GM23338 (cell line): ENCODE results near the gene DTNB. TPM values are rescaled to one million over a fixed set of nuclear protein-coding genes. Genes with fewer than 3 reads are reported as not detected.

Experiments used
- ATAC-seq: fragments of 200-7000 bp; cut with Tn5 transposase; 3 replicates; pipeline ENCODE4 v1.9.1; 2020
- DNase-seq: peaks from one replicate; pipeline ENCODE4 v3.0.0-alpha.2; 2015; ENCODE audit warnings: low spot score
- H2AFZ ChIP-seq: fragments of 200-600 bp; sonication (generic); 2 replicates; pipeline ENCODE4 v1.8.0; 2016; ENCODE audit warnings: antibody characterized with exemption, mild to moderate bottlenecking, moderate library complexity
- H3F3A ChIP-seq: fragments of 200-600 bp; sonication (generic); replicated peaks from 2 replicates; pipeline ENCODE4 v1.8.0; 2017; ENCODE audit warnings: antibody characterized with exemption, mixed run types, low read depth
- H3K27ac ChIP-seq: fragments of 200-600 bp; sonication (generic); 2 replicates; pipeline ENCODE4 v1.6.1; 2016; ENCODE audit warnings: low read depth
- H3K27me3 ChIP-seq: fragments of 200-600 bp; sonication (generic); 2 replicates; pipeline ENCODE4 v1.8.0; 2016; ENCODE audit warnings: mild to moderate bottlenecking, mixed run types, moderate library complexity; ENCODE audit not compliant: insufficient read depth
- H3K36me3 ChIP-seq: fragments of 200-600 bp; sonication (generic); 2 replicates; pipeline ENCODE4 v1.8.0; 2016; ENCODE audit warnings: mild to moderate bottlenecking; ENCODE audit not compliant: insufficient read depth
- H3K4me1 ChIP-seq: fragments of 200-600 bp; sonication (generic); 2 replicates; pipeline ENCODE4 v1.8.0; 2016; ENCODE audit warnings: mild to moderate bottlenecking, moderate library complexity; ENCODE audit not compliant: insufficient read depth
- H3K4me2 ChIP-seq: fragments of 200-600 bp; sonication (generic); 2 replicates; pipeline ENCODE4 v1.7.1; 2017; ENCODE audit warnings: mixed run types
- H3K4me3 ChIP-seq: fragments of 200-600 bp; sonication (generic); 2 replicates; pipeline ENCODE4 v1.6.1; 2016; ENCODE audit warnings: mixed run types
- H3K79me2 ChIP-seq: fragments of 200-600 bp; sonication (generic); replicated peaks from 2 replicates; pipeline ENCODE4 v1.8.0; 2017; ENCODE audit warnings: mild to moderate bottlenecking; ENCODE audit not compliant: insufficient read depth
- H3K9me2 ChIP-seq: fragments of 200-600 bp; sonication (generic); 2 replicates; pipeline ENCODE4 v1.8.0; 2017; ENCODE audit not compliant: insufficient read depth
- H4K20me1 ChIP-seq: fragments of 200-600 bp; sonication (generic); replicated peaks from 2 replicates; pipeline ENCODE4 v1.8.0; 2017; ENCODE audit warnings: mild to moderate bottlenecking; ENCODE audit not compliant: insufficient read depth
- H3K27ac Mint-ChIP-seq: 2 replicates; pipeline ENCODE4 v1.8.0; 2020; ENCODE audit warnings: inconsistent platforms, mild to moderate bottlenecking, moderate library complexity, mixed read lengths
- H3K27me3 Mint-ChIP-seq: 3 replicates; pipeline ENCODE4 v1.8.0; 2022; ENCODE audit warnings: low read depth, mild to moderate bottlenecking, moderate library complexity, mixed read lengths, inconsistent platforms; ENCODE audit not compliant: insufficient read depth, poor library complexity
- H3K36me3 Mint-ChIP-seq: 3 replicates; pipeline ENCODE4 v1.8.0; 2021; ENCODE audit warnings: low read depth, mild to moderate bottlenecking, inconsistent platforms, moderate library complexity, mixed read lengths
- H3K4me1 Mint-ChIP-seq: 3 replicates; pipeline ENCODE4 v1.8.0; 2020; ENCODE audit warnings: mild to moderate bottlenecking, inconsistent platforms, mixed read lengths
- H3K4me3 Mint-ChIP-seq: 3 replicates; pipeline ENCODE4 v1.8.0; 2021; ENCODE audit warnings: moderate library complexity, mild to moderate bottlenecking, inconsistent platforms, mixed read lengths
- H3K9me3 Mint-ChIP-seq: 3 replicates; pipeline ENCODE4 v1.8.0; 2020; ENCODE audit warnings: moderate library complexity, mild to moderate bottlenecking, inconsistent platforms, mixed read lengths
- CREB1 ChIP-seq: fragments of 250-450 bp; sonication (Bioruptor Pico); IDR thresholded peaks from 2 replicates; pipeline ENCODE4 v1.5.0; 2020; ENCODE audit warnings: low read depth, mild to moderate bottlenecking, moderate library complexity
- JUNB ChIP-seq: IDR thresholded peaks from one replicate; pipeline ENCODE4 v1.6.1; 2016; ENCODE audit warnings: antibody characterized with exemption; ENCODE audit not compliant: unreplicated experiment
- POLR2AphosphoS5 ChIP-seq: IDR thresholded peaks from 2 replicates; pipeline ENCODE4 v1.6.1; 2016; ENCODE audit warnings: antibody characterized with exemption, low read depth
- polyA plus RNA-seq: library from polyadenylated mRNA; unstranded; fragments of >200 nt; fragmentation: Nextera tagmentation; extraction: Ambion mirVana; gene quantifications from 2 replicates; pipeline ENCODE4 v1.2.1, GENCODE V29; 2016
- total RNA-seq: library from RNA; depleted of rRNA; stranded (reverse); fragments of >200 nt; shearing (Covaris generic); gene quantifications from 2 replicates; pipeline ENCODE4 v1.2.3, GENCODE V29; 2014
- TF ChIP-seq, protein P1 (sequence below): IDR thresholded peaks from 2 replicates; pipeline ENCODE4 v1.6.1; 2016; ENCODE audit warnings: antibody characterized with exemption
- TF ChIP-seq, protein P2 (sequence below), 2 experiments: fragments of 200-600 bp in 1 of 2; sonication (generic) in 1 of 2; conservative IDR thresholded peaks; 2 replicates each; pipeline versions ENCODE4 v1.5.1 to v1.6.1; 2016 to 2017; ENCODE audit warnings: antibody characterized with exemption in 2 of 2, low read depth in 2 of 2, mild to moderate bottlenecking in 2 of 2, moderate library complexity in 1 of 2
- TF ChIP-seq, protein P3 (sequence below): fragments of 250-450 bp; sonication (Bioruptor Pico); IDR thresholded peaks from 2 replicates; pipeline ENCODE4 v1.5.0; 2020; ENCODE audit warnings: mild to moderate bottlenecking, moderate library complexity

Gene DTNB
- total and polyA plus RNA-seq, 2 experiments from 2014 or later, result 22.1 to 29.4 TPM

DNA sequence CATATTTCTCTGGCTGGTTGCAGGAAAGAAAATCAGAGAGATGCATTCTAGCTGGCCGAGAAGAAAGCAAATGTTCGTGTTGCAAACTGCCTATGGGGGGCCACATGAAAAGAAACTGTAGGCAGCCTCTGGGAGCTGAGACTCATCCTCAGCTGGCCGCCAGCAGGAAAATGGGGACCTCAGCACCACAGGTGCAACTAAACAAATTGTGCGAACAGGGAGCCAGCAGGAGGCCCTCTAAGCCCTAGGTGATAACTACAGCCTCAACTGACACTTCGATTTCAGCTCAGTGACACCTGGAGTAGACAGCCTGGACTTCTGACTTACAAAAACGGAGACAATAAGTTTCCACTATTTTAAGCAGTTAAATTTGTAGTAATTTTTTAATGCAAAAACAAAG is 107.3 kb downstream of the DTNB start:
- Mint-ChIP-seq H3K9me3 (no peaks in the 10 kb centered on the region), H3K36me3 (no peaks in the 10 kb centered on the region; the same call in 2 of the 3 replicates), H3K27ac (no peak overlapping the region), H3K4me1 (no peaks in the 10 kb centered on the region), H3K4me3 (no peak overlapping the region), H3K27me3 (no peaks in the 10 kb centered on the region)
- Histone ChIP-seq H4K20me1 (no peaks in the 10 kb centered on the region; the same call in 1 of the 2 replicates), H3K27ac (no peak overlapping the region), H3K27me3 (no peaks in the 10 kb centered on the region), H3K4me2 (no peak overlapping the region), H3K4me3 (no peak overlapping the region), H2AFZ (no peak overlapping the region), H3F3A (no peaks in the 10 kb centered on the region), H3K79me2 (no peaks in the 10 kb centered on the region), H3K9me2 (no peaks in the 10 kb centered on the region), H3K4me1 (no peaks in the 10 kb centered on the region), H3K36me3 (no peaks in the 10 kb centered on the region)
- no peak for DNase-seq
- ATAC-seq, result peak; percentile 45; the same call in 1 of the 3 replicates
- TF ChIP-seq, protein P1, sequence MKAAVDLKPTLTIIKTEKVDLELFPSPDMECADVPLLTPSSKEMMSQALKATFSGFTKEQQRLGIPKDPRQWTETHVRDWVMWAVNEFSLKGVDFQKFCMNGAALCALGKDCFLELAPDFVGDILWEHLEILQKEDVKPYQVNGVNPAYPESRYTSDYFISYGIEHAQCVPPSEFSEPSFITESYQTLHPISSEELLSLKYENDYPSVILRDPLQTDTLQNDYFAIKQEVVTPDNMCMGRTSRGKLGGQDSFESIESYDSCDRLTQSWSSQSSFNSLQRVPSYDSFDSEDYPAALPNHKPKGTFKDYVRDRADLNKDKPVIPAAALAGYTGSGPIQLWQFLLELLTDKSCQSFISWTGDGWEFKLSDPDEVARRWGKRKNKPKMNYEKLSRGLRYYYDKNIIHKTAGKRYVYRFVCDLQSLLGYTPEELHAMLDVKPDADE, result no peak
- no peak for TF ChIP-seq CREB1 (CRISPR knock-in tag)
- TF ChIP-seq, protein P2, sequence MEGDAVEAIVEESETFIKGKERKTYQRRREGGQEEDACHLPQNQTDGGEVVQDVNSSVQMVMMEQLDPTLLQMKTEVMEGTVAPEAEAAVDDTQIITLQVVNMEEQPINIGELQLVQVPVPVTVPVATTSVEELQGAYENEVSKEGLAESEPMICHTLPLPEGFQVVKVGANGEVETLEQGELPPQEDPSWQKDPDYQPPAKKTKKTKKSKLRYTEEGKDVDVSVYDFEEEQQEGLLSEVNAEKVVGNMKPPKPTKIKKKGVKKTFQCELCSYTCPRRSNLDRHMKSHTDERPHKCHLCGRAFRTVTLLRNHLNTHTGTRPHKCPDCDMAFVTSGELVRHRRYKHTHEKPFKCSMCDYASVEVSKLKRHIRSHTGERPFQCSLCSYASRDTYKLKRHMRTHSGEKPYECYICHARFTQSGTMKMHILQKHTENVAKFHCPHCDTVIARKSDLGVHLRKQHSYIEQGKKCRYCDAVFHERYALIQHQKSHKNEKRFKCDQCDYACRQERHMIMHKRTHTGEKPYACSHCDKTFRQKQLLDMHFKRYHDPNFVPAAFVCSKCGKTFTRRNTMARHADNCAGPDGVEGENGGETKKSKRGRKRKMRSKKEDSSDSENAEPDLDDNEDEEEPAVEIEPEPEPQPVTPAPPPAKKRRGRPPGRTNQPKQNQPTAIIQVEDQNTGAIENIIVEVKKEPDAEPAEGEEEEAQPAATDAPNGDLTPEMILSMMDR (conservative IDR thresholded peaks at IDR 0.05; ENCODE audit: low read depth in 2 of 2), result peak in 1 of 2 experiments; percentile 32; a peak in 2 of 4 replicates
- TF ChIP-seq POLR2AphosphoS5, result no peak

DNA sequence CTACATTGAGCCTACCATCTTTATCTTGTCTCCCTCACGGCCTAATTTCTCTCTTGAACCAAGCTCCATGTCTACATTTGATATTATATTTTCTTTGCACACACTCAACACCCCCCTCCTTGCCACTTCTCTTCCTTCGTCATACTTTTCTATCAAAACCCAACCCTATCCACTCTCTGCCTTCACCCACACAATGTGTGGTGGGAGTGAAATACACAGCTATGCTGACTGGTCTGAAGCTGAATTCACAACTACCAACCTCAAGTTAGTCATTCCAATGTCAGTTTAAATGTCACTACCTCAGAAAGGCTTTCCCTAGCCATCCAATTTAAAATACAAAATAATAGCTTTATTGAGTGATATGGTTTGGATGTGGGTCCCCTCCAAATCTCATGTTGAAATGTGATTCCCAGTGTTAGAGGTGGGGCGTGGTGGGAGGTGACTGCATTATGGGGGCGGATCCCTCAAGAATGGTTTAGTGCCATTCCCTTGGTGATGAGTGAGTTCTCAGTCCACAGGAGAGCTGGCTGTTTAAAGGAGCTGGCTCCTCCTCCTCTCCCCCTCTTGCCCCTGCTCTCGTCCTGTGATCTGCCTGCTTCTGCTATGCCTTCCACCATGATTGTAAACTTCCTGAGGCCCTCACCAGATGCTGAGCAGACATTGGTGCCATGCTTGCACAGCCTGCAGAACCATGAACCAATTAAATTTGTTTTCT is 112.1 kb downstream of the DTNB start:
- H3K27me3 Mint-ChIP-seq, result no peaks in the 10 kb centered on the region
- Histone ChIP-seq H3K36me3 (no peaks in the 10 kb centered on the region), H3F3A (no peaks in the 10 kb centered on the region), H2AFZ (no peak overlapping the region), H3K4me1 (peaks cover 19% of the 10 kb centered on the region), H3K27me3 (no peaks in the 10 kb centered on the region), H3K27ac (no peak overlapping the region), H4K20me1 (no peaks in the 10 kb centered on the region; the same call in 1 of the 2 replicates), H3K4me3 (no peak overlapping the region), H3K9me2 (no peaks in the 10 kb centered on the region; the same call in 1 of the 2 replicates), H3K79me2 (no peaks in the 10 kb centered on the region), H3K4me2 (no peak overlapping the region)
- no peak for TF ChIP-seq POLR2AphosphoS5
- TF ChIP-seq, protein P3, sequence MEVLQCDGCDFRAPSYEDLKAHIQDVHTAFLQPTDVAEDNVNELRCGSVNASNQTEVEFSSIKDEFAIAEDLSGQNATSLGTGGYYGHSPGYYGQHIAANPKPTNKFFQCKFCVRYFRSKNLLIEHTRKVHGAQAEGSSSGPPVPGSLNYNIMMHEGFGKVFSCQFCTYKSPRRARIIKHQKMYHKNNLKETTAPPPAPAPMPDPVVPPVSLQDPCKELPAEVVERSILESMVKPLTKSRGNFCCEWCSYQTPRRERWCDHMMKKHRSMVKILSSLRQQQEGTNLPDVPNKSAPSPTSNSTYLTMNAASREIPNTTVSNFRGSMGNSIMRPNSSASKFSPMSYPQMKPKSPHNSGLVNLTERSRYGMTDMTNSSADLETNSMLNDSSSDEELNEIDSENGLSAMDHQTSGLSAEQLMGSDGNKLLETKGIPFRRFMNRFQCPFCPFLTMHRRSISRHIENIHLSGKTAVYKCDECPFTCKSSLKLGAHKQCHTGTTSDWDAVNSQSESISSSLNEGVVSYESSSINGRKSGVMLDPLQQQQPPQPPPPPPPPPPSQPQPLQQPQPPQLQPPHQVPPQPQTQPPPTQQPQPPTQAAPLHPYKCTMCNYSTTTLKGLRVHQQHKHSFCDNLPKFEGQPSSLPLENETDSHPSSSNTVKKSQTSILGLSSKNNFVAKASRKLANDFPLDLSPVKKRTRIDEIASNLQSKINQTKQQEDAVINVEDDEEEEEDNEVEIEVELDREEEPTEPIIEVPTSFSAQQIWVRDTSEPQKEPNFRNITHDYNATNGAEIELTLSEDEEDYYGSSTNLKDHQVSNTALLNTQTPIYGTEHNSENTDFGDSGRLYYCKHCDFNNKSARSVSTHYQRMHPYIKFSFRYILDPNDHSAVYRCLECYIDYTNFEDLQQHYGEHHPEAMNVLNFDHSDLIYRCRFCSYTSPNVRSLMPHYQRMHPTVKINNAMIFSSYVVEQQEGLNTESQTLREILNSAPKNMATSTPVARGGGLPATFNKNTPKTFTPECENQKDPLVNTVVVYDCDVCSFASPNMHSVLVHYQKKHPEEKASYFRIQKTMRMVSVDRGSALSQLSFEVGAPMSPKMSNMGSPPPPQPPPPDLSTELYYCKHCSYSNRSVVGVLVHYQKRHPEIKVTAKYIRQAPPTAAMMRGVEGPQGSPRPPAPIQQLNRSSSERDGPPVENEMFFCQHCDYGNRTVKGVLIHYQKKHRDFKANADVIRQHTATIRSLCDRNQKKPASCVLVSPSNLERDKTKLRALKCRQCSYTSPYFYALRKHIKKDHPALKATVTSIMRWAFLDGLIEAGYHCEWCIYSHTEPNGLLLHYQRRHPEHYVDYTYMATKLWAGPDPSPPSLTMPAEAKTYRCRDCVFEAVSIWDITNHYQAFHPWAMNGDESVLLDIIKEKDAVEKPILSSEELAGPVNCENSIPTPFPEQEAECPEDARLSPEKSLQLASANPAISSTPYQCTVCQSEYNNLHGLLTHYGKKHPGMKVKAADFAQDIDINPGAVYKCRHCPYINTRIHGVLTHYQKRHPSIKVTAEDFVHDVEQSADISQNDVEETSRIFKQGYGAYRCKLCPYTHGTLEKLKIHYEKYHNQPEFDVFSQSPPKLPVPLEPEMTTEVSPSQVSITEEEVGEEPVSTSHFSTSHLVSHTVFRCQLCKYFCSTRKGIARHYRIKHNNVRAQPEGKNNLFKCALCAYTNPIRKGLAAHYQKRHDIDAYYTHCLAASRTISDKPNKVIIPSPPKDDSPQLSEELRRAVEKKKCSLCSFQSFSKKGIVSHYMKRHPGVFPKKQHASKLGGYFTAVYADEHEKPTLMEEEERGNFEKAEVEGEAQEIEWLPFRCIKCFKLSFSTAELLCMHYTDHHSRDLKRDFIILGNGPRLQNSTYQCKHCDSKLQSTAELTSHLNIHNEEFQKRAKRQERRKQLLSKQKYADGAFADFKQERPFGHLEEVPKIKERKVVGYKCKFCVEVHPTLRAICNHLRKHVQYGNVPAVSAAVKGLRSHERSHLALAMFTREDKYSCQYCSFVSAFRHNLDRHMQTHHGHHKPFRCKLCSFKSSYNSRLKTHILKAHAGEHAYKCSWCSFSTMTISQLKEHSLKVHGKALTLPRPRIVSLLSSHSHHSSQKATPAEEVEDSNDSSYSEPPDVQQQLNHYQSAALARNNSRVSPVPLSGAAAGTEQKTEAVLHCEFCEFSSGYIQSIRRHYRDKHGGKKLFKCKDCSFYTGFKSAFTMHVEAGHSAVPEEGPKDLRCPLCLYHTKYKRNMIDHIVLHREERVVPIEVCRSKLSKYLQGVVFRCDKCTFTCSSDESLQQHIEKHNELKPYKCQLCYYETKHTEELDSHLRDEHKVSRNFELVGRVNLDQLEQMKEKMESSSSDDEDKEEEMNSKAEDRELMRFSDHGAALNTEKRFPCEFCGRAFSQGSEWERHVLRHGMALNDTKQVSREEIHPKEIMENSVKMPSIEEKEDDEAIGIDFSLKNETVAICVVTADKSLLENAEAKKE, result no peak
- no peak for TF ChIP-seq JUNB
- TF ChIP-seq, protein P1, result no peak
- TF ChIP-seq, protein P2 (conservative IDR thresholded peaks at IDR 0.05; ENCODE audit: low read depth in 2 of 2), result no peak
- peaks cover 27% of the 10 kb centered on the region for H3K4me1 Mint-ChIP-seq
- peaks cover 3% of the 10 kb centered on the region; the same call in 2 of the 3 replicates for H3K36me3 Mint-ChIP-seq
- DNase-seq, result no peak
- no peak overlapping the region; the same call in 1 of the 2 replicates for H3K27ac Mint-ChIP-seq
- ATAC-seq, result peak; percentile 58
- H3K9me3 Mint-ChIP-seq, result no peaks in the 10 kb centered on the region
- no peak overlapping the region for H3K4me3 Mint-ChIP-seq
